Measurements from ENCODE around the gene PAQR7.

Gene PAQR7

GRCh38 chr1:25815208-25816111 lies 60.0 kb downstream of the PAQR7 start:
- DNase-seq, result no peak

- DNase-seq, result no peak
These were observed 60.9 kb downstream of the PAQR7 start for GRCh38 chr1:25814549-25815087.

GRCh38 chr1:25813734-25814471 lies 61.6 kb downstream of the PAQR7 start:
- DNase-seq, result no peak

- no peak for DNase-seq
These were observed 62.3 kb downstream of the PAQR7 start for GRCh38 chr1:25813071-25813733.
